Smooth muscle cell (in vitro differentiated cells): ENCODE data around the gene MORC3. TPM values are rescaled to one million over a fixed set of nuclear protein-coding genes. Genes with fewer than 3 reads are reported as not detected.

Experiments used
- DNase-seq: peaks from one replicate; lab custom pipeline; 2025; ENCODE audit not compliant: unreplicated experiment; lab: John Stamatoyannopoulos, UW
- H2AFZ ChIP-seq: fragments of 200-600 bp; sonication (generic); 2 replicates; pipeline ENCODE4 v1.6.0; 2016; ENCODE audit warnings: antibody characterized with exemption, low read depth, mild to moderate bottlenecking
- H3F3A ChIP-seq: fragments of 200-600 bp; sonication (generic); 2 replicates; pipeline ENCODE4 v1.6.0; 2017; ENCODE audit warnings: antibody characterized with exemption, low read depth
- H3K27ac ChIP-seq: fragments of 200-600 bp; sonication (generic); 2 replicates; pipeline ENCODE4 v1.5.1; 2016; ENCODE audit warnings: low read depth, mild to moderate bottlenecking
- H3K27me3 ChIP-seq: fragments of 200-600 bp; sonication (generic); 2 replicates; pipeline ENCODE4 v1.6.1; 2016; ENCODE audit warnings: low read depth, mild to moderate bottlenecking
- H3K36me3 ChIP-seq: fragments of 200-600 bp; sonication (generic); 2 replicates; pipeline ENCODE4 v1.5.1; 2016; ENCODE audit warnings: low read depth
- H3K4me1 ChIP-seq: fragments of 200-600 bp; sonication (generic); 2 replicates; pipeline ENCODE4 v1.5.1; 2016; ENCODE audit warnings: low read depth
- H3K4me2 ChIP-seq: fragments of 200-600 bp; sonication (generic); 2 replicates; pipeline ENCODE4 v1.6.0; 2016; ENCODE audit warnings: mild to moderate bottlenecking
- H3K4me3 ChIP-seq: fragments of 200-600 bp; sonication (generic); 2 replicates; pipeline ENCODE4 v1.5.1; 2016; ENCODE audit warnings: mild to moderate bottlenecking
- H3K79me2 ChIP-seq: fragments of 200-600 bp; sonication (generic); 2 replicates; pipeline ENCODE4 v1.6.0; 2016; ENCODE audit warnings: low read depth, mild to moderate bottlenecking
- H3K9ac ChIP-seq: fragments of 200-600 bp; sonication (generic); 2 replicates; pipeline ENCODE4 v1.6.0; 2016; ENCODE audit warnings: low read depth
- H3K9me3 ChIP-seq: fragments of 200-600 bp; sonication (generic); replicated peaks from 2 replicates; pipeline ENCODE4 v1.5.1; 2016; ENCODE audit warnings: low read depth
- H4K20me1 ChIP-seq: fragments of 200-600 bp; sonication (generic); 2 replicates; pipeline ENCODE4 v1.6.0; 2016; ENCODE audit warnings: low read depth
- WGBS: methylation state at CpG from one replicate; pipeline ENCODE4 v1.1.7; 2016; ENCODE audit warnings: low lambda C conversion rate; 5-methylcytosine and 5-hydroxymethylcytosine counted together
- polyA plus RNA-seq: library from polyadenylated mRNA; unstranded; fragments of >200 nt; fragmentation: Nextera tagmentation; extraction: Ambion mirVana; gene quantifications from 2 replicates; pipeline ENCODE4 v1.2.1, GENCODE V29; 2016
- total RNA-seq: library from RNA; depleted of rRNA; stranded (reverse); fragments of >200 nt; gene quantifications from 2 replicates; pipeline ENCODE4 v1.2.3, GENCODE V29; 2014
- TF ChIP-seq, protein P1 (sequence below): fragments of 200-600 bp; sonication (generic); IDR thresholded peaks from 2 replicates; pipeline ENCODE4 v1.5.1; 2017; ENCODE audit warnings: borderline replicate concordance, mild to moderate bottlenecking, antibody characterized with exemption; ENCODE audit not compliant: insufficient read depth, poor library complexity, severe bottlenecking

MORC3 gene
- total and polyA plus RNA-seq, 2 experiments from 2014 or later, result 11.6 to 44.3 TPM

- H4K20me1 ChIP-seq, result no peaks in the 10 kb centered on the region
- H3K9me3 ChIP-seq, result no peaks in the 10 kb centered on the region
- H2AFZ ChIP-seq, result no peak within 1 kb of the TSS
- TF ChIP-seq, protein P1, sequence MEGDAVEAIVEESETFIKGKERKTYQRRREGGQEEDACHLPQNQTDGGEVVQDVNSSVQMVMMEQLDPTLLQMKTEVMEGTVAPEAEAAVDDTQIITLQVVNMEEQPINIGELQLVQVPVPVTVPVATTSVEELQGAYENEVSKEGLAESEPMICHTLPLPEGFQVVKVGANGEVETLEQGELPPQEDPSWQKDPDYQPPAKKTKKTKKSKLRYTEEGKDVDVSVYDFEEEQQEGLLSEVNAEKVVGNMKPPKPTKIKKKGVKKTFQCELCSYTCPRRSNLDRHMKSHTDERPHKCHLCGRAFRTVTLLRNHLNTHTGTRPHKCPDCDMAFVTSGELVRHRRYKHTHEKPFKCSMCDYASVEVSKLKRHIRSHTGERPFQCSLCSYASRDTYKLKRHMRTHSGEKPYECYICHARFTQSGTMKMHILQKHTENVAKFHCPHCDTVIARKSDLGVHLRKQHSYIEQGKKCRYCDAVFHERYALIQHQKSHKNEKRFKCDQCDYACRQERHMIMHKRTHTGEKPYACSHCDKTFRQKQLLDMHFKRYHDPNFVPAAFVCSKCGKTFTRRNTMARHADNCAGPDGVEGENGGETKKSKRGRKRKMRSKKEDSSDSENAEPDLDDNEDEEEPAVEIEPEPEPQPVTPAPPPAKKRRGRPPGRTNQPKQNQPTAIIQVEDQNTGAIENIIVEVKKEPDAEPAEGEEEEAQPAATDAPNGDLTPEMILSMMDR, result no peak
- no peaks in the 10 kb centered on the region for H3K79me2 ChIP-seq
- peak; percentile 31 for DNase-seq
- 4% methylated on average over 41 of the region's 77 CpGs for WGBS
- H3K27me3 ChIP-seq, result no peaks in the 10 kb centered on the region
- no peaks in the 10 kb centered on the region for H3K36me3 ChIP-seq
- H3K9ac ChIP-seq, result peak within 1 kb of the TSS; percentile 68
- peak within 1 kb of the TSS; percentile 97 for H3K4me2 ChIP-seq
- H3F3A ChIP-seq, result no peaks in the 10 kb centered on the region
- H3K27ac ChIP-seq, result no peak within 1 kb of the TSS
- no peaks in the 10 kb centered on the region for H3K4me1 ChIP-seq
- H3K4me3 ChIP-seq, result peak within 1 kb of the TSS; percentile 66
These were observed 65.4 kb downstream of the MORC3 start, which contains the start of gene CHAF1B for GRCh38 chr21:36385233-36386030. Gene CHAF1B, plus strand, starts transcription at chr21:36385392. Its CDS starts 745 bp downstream, at chr21:36386137.

GRCh38 chr21:36386031-36386642, 66.1 kb downstream of the MORC3 start:
- Histone ChIP-seq H3F3A (no peaks in the 10 kb centered on the region), H3K9ac (no peak overlapping the region), H3K36me3 (no peaks in the 10 kb centered on the region), H3K4me3 (peak overlapping the region; percentile 66), H2AFZ (no peak overlapping the region), H3K27me3 (no peaks in the 10 kb centered on the region), H3K79me2 (no peaks in the 10 kb centered on the region), H3K4me1 (no peaks in the 10 kb centered on the region), H3K9me3 (no peaks in the 10 kb centered on the region), H3K27ac (no peak overlapping the region), H3K4me2 (peak overlapping the region; percentile 97), H4K20me1 (no peaks in the 10 kb centered on the region)
- TF ChIP-seq, protein P1, result no peak
- DNase-seq, result no peak
- WGBS, result 82% methylated on average over 21 of the region's 21 CpGs

- TF ChIP-seq, protein P1, result no peak
- no peaks in the 10 kb centered on the region for H3K4me1 ChIP-seq
- 93% methylated on average over 6 of the region's 6 CpGs for WGBS
- no peaks in the 10 kb centered on the region for H3K27me3 ChIP-seq
- no peaks in the 10 kb centered on the region for H4K20me1 ChIP-seq
- no peak overlapping the region for H2AFZ ChIP-seq
- H3K79me2 ChIP-seq, result no peaks in the 10 kb centered on the region
- no peak overlapping the region for H3K4me2 ChIP-seq
- no peak for DNase-seq
- H3K27ac ChIP-seq, result no peak overlapping the region
- no peaks in the 10 kb centered on the region for H3F3A ChIP-seq
- H3K4me3 ChIP-seq, result no peak overlapping the region
- H3K36me3 ChIP-seq, result no peaks in the 10 kb centered on the region
- H3K9me3 ChIP-seq, result no peaks in the 10 kb centered on the region
- no peak overlapping the region for H3K9ac ChIP-seq
These were observed 68.1 kb downstream of the MORC3 start for GRCh38 chr21:36388096-36388495.
